Measurements from ENCODE around the gene FFAR3.
"Not testable (repeated sequence)": the region's sequence is repeated elsewhere in the genome, so short reads cannot be mapped to it uniquely, and the experiment has no call there.

Gene FFAR3

GRCh38 chr19:35352177-35352447 is 6.1 kb upstream of the FFAR3 start:
- no peak overlapping the region for H3K27ac ChIP-seq (ENCODE audit: low read depth, low read length)

GRCh38 chr19:35352448-35353304 is 5.6 kb upstream of the FFAR3 start:
- Histone ChIP-seq H3K4me1 (ENCODE audit: control insufficient read depth, insufficient read depth, low read length, unreplicated experiment) (no peaks in the 10 kb centered on the region), H3K79me2 (ENCODE audit: control insufficient read depth, insufficient read depth, low read length, unreplicated experiment) (no peaks in the 10 kb centered on the region), H3K36me3 (ENCODE audit: insufficient read depth, low read length) (no peaks in the 10 kb centered on the region), H3K4me3 (ENCODE audit: low read depth, low read length) (no peak overlapping the region), H2AFZ (ENCODE audit: low read length, unreplicated experiment) (no peak overlapping the region), H3K27ac (ENCODE audit: low read depth, low read length) (no peak overlapping the region), H3K27me3 (ENCODE audit: insufficient read depth, low read length) (no peaks in the 10 kb centered on the region)

More at GRCh38 chr19:35352177-35352447, 6.1 kb upstream of the FFAR3 start:
- Histone ChIP-seq H3K4me1 (ENCODE audit: control insufficient read depth, insufficient read depth, low read length, unreplicated experiment) (no peaks in the 10 kb centered on the region), H3K36me3 (ENCODE audit: insufficient read depth, low read length) (no peaks in the 10 kb centered on the region), H3K4me3 (ENCODE audit: low read depth, low read length) (no peak overlapping the region), H2AFZ (ENCODE audit: low read length, unreplicated experiment) (no peak overlapping the region), H3K79me2 (ENCODE audit: control insufficient read depth, insufficient read depth, low read length, unreplicated experiment) (no peaks in the 10 kb centered on the region), H3K27me3 (ENCODE audit: insufficient read depth, low read length) (no peaks in the 10 kb centered on the region)

- H3K27ac ChIP-seq (ENCODE audit: low read depth, low read length) = no peak overlapping the region
- peaks cover 4% of the 10 kb centered on the region for H3K4me1 ChIP-seq (ENCODE audit: control insufficient read depth, insufficient read depth, low read length, unreplicated experiment)
These were observed 4.6 kb upstream of the FFAR3 start for GRCh38 chr19:35353635-35354034.

GRCh38 chr19:35354898-35355297 is 3.4 kb upstream of the FFAR3 start:
- no peak overlapping the region for H3K27ac ChIP-seq (ENCODE audit: low read depth, low read length)

More at GRCh38 chr19:35353635-35354034, 4.6 kb upstream of the FFAR3 start:
- no peaks in the 10 kb centered on the region for H3K36me3 ChIP-seq (ENCODE audit: insufficient read depth, low read length)
- H3K27me3 ChIP-seq (ENCODE audit: insufficient read depth, low read length) = no peaks in the 10 kb centered on the region
- H3K4me3 ChIP-seq (ENCODE audit: low read depth, low read length) = no peak overlapping the region
- no peaks in the 10 kb centered on the region for H3K79me2 ChIP-seq (ENCODE audit: control insufficient read depth, insufficient read depth, low read length, unreplicated experiment)
- no peak overlapping the region for H2AFZ ChIP-seq (ENCODE audit: low read length, unreplicated experiment)

DNA sequence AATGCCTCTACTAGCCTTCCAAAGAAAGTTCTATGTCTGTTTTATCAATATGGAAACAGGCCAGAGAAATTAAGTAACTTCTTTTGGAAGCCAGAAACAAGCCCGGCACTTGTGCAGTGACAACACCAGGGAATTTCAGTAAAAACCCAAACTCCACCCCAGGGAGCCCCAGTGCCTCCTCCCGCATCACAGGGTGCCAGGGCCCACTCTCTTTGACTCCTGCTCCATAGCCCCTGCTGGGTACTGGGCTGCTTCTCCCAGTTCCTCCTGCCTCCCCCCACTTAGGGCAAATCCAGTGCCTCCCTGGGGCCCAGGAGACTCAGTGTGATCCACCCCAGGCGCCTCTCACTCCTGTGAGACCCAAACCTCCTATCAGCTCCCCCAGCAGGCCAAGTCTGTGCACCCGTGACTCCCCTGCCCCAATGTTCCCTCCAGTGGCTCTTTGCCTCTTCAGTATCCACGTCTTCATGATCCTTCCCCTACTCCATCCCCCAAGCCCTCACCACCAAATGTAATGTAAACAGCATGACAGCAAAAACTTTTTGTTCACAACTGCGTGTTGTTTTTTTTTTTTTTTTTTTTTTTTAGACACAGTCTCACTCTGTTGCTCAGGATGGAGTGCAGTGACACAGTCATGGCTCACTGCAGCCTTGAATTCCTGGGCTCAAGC is 2.3 kb upstream of the FFAR3 start:
- H2AFZ ChIP-seq (ENCODE audit: low read length, unreplicated experiment) = no peak overlapping the region

More at GRCh38 chr19:35354898-35355297, 3.4 kb upstream of the FFAR3 start:
- peaks cover 4% of the 10 kb centered on the region for H3K4me1 ChIP-seq (ENCODE audit: control insufficient read depth, insufficient read depth, low read length, unreplicated experiment)
- no peaks in the 10 kb centered on the region for H3K36me3 ChIP-seq (ENCODE audit: insufficient read depth, low read length)
- H3K4me3 ChIP-seq (ENCODE audit: low read depth, low read length) = no peak overlapping the region
- H3K27me3 ChIP-seq (ENCODE audit: insufficient read depth, low read length) = no peaks in the 10 kb centered on the region
- no peak overlapping the region for H2AFZ ChIP-seq (ENCODE audit: low read length, unreplicated experiment)
- no peaks in the 10 kb centered on the region for H3K79me2 ChIP-seq (ENCODE audit: control insufficient read depth, insufficient read depth, low read length, unreplicated experiment)

GRCh38 chr19:35358834-35359233 is 574 bp downstream of the FFAR3 start:
- H3K4me3 ChIP-seq (ENCODE audit: low read depth, low read length); H2AFZ ChIP-seq (ENCODE audit: low read length, unreplicated experiment); H3K27ac ChIP-seq (ENCODE audit: low read depth, low read length); H3K27me3 ChIP-seq (ENCODE audit: insufficient read depth, low read length); H3K79me2 ChIP-seq (ENCODE audit: control insufficient read depth, insufficient read depth, low read length, unreplicated experiment); H3K4me1 ChIP-seq (ENCODE audit: control insufficient read depth, insufficient read depth, low read length, unreplicated experiment); H3K36me3 ChIP-seq (ENCODE audit: insufficient read depth, low read length): not testable (repeated sequence)

More for the DNA sequence above, 2.3 kb upstream of the FFAR3 start:
- H3K79me2 ChIP-seq (ENCODE audit: control insufficient read depth, insufficient read depth, low read length, unreplicated experiment) = no peaks in the 10 kb centered on the region
- H3K27me3 ChIP-seq (ENCODE audit: insufficient read depth, low read length) = no peaks in the 10 kb centered on the region
- peaks cover 4% of the 10 kb centered on the region for H3K4me1 ChIP-seq (ENCODE audit: control insufficient read depth, insufficient read depth, low read length, unreplicated experiment)
- no peak overlapping the region for H3K4me3 ChIP-seq (ENCODE audit: low read depth, low read length)
- no peak overlapping the region for H3K27ac ChIP-seq (ENCODE audit: low read depth, low read length)
- H3K36me3 ChIP-seq (ENCODE audit: insufficient read depth, low read length) = no peaks in the 10 kb centered on the region

DNA sequence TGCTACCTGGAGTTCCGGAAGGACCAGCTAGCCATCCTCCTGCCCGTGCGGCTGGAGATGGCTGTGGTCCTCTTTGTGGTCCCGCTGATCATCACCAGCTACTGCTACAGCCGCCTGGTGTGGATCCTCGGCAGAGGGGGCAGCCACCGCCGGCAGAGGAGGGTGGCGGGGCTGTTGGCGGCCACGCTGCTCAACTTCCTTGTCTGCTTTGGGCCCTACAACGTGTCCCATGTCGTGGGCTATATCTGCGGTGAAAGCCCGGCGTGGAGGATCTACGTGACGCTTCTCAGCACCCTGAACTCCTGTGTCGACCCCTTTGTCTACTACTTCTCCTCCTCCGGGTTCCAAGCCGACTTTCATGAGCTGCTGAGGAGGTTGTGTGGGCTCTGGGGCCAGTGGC is 1.1 kb downstream of the FFAR3 start:
- not testable (repeated sequence) for H3K4me1 ChIP-seq (ENCODE audit: control insufficient read depth, insufficient read depth, low read length, unreplicated experiment); H3K79me2 ChIP-seq (ENCODE audit: control insufficient read depth, insufficient read depth, low read length, unreplicated experiment); H3K36me3 ChIP-seq (ENCODE audit: insufficient read depth, low read length); H2AFZ ChIP-seq (ENCODE audit: low read length, unreplicated experiment); H3K27ac ChIP-seq (ENCODE audit: low read depth, low read length); H3K4me3 ChIP-seq (ENCODE audit: low read depth, low read length); H3K27me3 ChIP-seq (ENCODE audit: insufficient read depth, low read length)

DNA sequence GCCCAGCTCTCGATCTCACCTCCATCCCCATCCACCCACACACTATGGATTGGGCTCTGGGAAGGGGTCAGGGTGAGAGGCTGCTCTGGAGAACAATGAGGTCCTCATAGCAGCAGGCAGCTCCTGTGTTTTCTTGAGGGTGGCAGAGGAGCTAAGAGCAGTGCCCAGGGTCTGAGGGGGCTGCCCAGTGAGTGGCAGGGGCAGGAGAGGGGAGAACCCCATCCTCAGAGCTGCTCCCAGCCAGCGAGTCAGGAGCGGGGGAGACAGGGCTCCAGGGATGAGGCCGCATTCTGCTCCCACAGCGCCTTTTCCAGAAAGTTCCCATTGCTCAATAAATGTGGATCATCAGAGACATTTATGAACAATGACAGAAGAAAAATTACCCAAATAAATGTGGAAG is 1.8 kb downstream of the FFAR3 start:
- not testable (repeated sequence) for H3K4me3 ChIP-seq (ENCODE audit: low read depth, low read length); H2AFZ ChIP-seq (ENCODE audit: low read length, unreplicated experiment); H3K79me2 ChIP-seq (ENCODE audit: control insufficient read depth, insufficient read depth, low read length, unreplicated experiment); H3K27ac ChIP-seq (ENCODE audit: low read depth, low read length); H3K27me3 ChIP-seq (ENCODE audit: insufficient read depth, low read length); H3K4me1 ChIP-seq (ENCODE audit: control insufficient read depth, insufficient read depth, low read length, unreplicated experiment); H3K36me3 ChIP-seq (ENCODE audit: insufficient read depth, low read length)

- no peak overlapping the region for H3K4me3 ChIP-seq (ENCODE audit: low read depth, low read length)
- peaks cover 4% of the 10 kb centered on the region for H3K4me1 ChIP-seq (ENCODE audit: control insufficient read depth, insufficient read depth, low read length, unreplicated experiment)
- H3K27ac ChIP-seq (ENCODE audit: low read depth, low read length) = no peak overlapping the region
- no peaks in the 10 kb centered on the region for H3K79me2 ChIP-seq (ENCODE audit: control insufficient read depth, insufficient read depth, low read length, unreplicated experiment)
- H3K27me3 ChIP-seq (ENCODE audit: insufficient read depth, low read length) = 0 out of 2 replicates have a peak, but pooled peaks cover 2% of the 10 kb centered on the region
- H3K36me3 ChIP-seq (ENCODE audit: insufficient read depth, low read length) = no peaks in the 10 kb centered on the region
- H2AFZ ChIP-seq (ENCODE audit: low read length, unreplicated experiment) = no peak overlapping the region
These were observed 2.7 kb downstream of the FFAR3 start for GRCh38 chr19:35360880-35361420.

DNA sequence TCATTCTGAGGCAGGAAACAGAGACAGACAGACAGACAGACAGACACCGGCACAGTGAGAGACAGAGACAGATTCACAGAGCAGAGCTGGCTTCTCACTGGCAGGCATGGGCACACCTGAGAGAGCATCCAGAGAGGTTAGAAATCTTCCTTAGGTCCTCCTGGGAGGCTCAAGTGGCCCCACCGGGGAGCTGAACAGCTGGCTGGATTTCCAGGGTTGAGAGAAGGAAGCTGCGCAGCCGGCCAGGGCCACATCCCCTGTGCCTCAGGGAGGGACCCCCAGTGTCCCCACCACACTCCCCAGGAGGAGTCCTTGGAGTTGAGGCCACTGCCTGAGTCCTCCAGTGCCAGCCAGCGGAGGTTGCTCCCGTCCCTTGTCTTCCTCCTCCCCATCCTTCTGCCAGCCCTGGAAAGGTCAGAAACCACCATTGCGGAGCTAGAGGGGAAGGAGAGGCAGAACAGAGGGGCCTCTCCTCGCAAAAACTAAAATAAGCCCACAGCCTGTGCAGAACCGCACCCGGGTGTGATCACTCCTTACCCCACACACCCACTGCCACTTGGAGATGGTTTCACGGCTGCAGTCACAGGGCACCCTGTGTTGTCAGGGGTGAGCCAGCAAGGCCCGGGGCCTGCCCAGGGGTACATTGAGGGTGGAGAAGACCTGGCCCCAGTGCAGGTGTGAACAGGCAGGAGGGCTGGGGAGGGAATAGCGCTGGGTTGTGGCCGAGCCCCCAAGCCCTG is 4.2 kb downstream of the FFAR3 start:
- peaks cover 4% of the 10 kb centered on the region for H3K4me1 ChIP-seq (ENCODE audit: control insufficient read depth, insufficient read depth, low read length, unreplicated experiment)
- no peaks in the 10 kb centered on the region for H3K79me2 ChIP-seq (ENCODE audit: control insufficient read depth, insufficient read depth, low read length, unreplicated experiment)
- no peak overlapping the region for H2AFZ ChIP-seq (ENCODE audit: low read length, unreplicated experiment)
- H3K36me3 ChIP-seq (ENCODE audit: insufficient read depth, low read length) = no peaks in the 10 kb centered on the region
- no peak overlapping the region for H3K27ac ChIP-seq (ENCODE audit: low read depth, low read length)
- H3K4me3 ChIP-seq (ENCODE audit: low read depth, low read length) = no peak overlapping the region
- H3K27me3 ChIP-seq (ENCODE audit: insufficient read depth, low read length) = 0 out of 2 replicates have a peak, but pooled peaks cover 9% of the 10 kb centered on the region

All from ACC112 (cell line).